SU-DHL-6 (cell line): ENCODE data around the gene SEC24B.

Source experiments
- EZH2phosphoT487 ChIP-seq: fragments of 200-600 bp; sonication (generic), shearing (Covaris generic); conservative IDR thresholded peaks from 2 replicates; pipeline ENCODE4 v1.6.1; 2018; ENCODE audit warnings: mild to moderate bottlenecking, antibody characterized with exemption, low read length, moderate library complexity, mixed read lengths
- TF ChIP-seq, protein P1 (sequence below): fragments of 200-600 bp; sonication (generic); IDR thresholded peaks from one replicate; pipeline ENCODE4 v1.5.1; 2017; ENCODE audit warnings: antibody characterized with exemption, mild to moderate bottlenecking, low read length, moderate library complexity; ENCODE audit not compliant: insufficient read depth, poor library complexity, severe bottlenecking

DNA sequence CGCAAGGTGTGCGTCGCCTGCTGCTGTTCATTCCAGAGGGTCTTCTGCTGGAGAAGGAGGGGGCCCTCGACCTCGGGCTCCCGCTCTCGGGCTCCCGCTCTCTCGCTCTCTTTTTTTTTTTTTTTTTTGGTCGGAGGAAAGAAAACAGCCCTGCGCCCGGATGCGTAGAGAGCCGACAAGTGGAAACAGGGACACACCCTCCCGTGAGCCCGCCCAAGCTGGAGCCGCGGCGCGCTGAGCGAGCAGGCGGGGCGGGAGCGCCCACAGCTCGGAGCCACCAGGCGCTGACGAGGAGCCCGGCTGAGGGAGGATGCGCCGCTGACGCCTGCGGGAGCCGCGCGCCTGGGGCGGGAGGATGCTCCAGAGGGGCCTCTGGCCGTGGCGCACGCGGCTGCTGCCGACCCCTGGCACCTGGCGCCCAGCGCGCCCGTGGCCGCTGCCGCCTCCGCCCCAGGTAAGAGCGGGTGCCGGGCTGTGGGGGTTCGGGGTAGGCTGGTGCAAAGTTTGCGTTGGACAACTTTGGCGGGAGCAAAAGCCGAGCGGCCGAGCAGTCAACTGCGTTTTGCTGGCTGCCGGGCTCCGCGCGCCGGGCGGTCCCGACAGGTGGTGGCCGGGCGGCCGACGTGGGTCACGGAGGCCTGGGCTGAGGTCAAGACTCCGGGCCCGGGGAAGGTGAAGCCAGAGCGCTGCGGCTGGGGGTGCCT is 126.5 kb downstream of the SEC24B start, which contains the start of gene MCUB:
- TF ChIP-seq, protein P1, sequence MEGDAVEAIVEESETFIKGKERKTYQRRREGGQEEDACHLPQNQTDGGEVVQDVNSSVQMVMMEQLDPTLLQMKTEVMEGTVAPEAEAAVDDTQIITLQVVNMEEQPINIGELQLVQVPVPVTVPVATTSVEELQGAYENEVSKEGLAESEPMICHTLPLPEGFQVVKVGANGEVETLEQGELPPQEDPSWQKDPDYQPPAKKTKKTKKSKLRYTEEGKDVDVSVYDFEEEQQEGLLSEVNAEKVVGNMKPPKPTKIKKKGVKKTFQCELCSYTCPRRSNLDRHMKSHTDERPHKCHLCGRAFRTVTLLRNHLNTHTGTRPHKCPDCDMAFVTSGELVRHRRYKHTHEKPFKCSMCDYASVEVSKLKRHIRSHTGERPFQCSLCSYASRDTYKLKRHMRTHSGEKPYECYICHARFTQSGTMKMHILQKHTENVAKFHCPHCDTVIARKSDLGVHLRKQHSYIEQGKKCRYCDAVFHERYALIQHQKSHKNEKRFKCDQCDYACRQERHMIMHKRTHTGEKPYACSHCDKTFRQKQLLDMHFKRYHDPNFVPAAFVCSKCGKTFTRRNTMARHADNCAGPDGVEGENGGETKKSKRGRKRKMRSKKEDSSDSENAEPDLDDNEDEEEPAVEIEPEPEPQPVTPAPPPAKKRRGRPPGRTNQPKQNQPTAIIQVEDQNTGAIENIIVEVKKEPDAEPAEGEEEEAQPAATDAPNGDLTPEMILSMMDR, result no peak
- TF ChIP-seq EZH2phosphoT487, result no peak
